ENCODE results near the gene NF2.
A peak's percentile ranks its signal among the peaks of the same experiment; 100 is the strongest.

The NF2 gene

GRCh38 chr22:29697853-29698598 is 94.6 kb downstream of the NF2 start:
- Histone ChIP-seq H3K27ac (no peak overlapping the region), H3K4me3 (ENCODE audit: low read depth, low read length) (no peak overlapping the region), H3K27me3 (replicated peaks) (no peaks in the 10 kb centered on the region), H3K36me3 (replicated peaks) (peaks cover 21% of the 10 kb centered on the region)
- in situ Hi-C loops (cut with HindIII; ENCODE audit: low pct_ligation_motif_present, low sequenced_read_pairs), result no loop called here
- TF ChIP-seq CTCF (IDR thresholded peaks at IDR 0.05; ENCODE audit: low read depth, low read length, missing control alignments), result no peak
- no peak for DNase-seq

GRCh38 chr22:29700206-29700899 is 96.9 kb downstream of the NF2 start:
- H3K36me3 ChIP-seq (replicated peaks), result peaks cover 7% of the 10 kb centered on the region
- no peaks in the 10 kb centered on the region for H3K27me3 ChIP-seq (replicated peaks)
- TF ChIP-seq CTCF (IDR thresholded peaks at IDR 0.05; ENCODE audit: low read depth, low read length, missing control alignments), result no peak
- H3K4me3 ChIP-seq (ENCODE audit: low read depth, low read length), result no peak overlapping the region
- in situ Hi-C loops (cut with HindIII; ENCODE audit: low pct_ligation_motif_present, low sequenced_read_pairs), result no loop called here
- no peak overlapping the region for H3K27ac ChIP-seq
- no peak for DNase-seq

- Histone ChIP-seq H3K27ac (no peak overlapping the region), H3K27me3 (replicated peaks) (no peaks in the 10 kb centered on the region), H3K36me3 (replicated peaks) (peaks cover 3% of the 10 kb centered on the region), H3K4me3 (ENCODE audit: low read depth, low read length) (no peak overlapping the region)
- in situ Hi-C loops (cut with HindIII; ENCODE audit: low pct_ligation_motif_present, low sequenced_read_pairs), result no loop called here
- DNase-seq, result no peak
- no peak for TF ChIP-seq CTCF (IDR thresholded peaks at IDR 0.05; ENCODE audit: low read depth, low read length, missing control alignments)
Observed at GRCh38 chr22:29700900-29701154, 97.4 kb downstream of the NF2 start.

- H3K27ac ChIP-seq, result no peak overlapping the region
- H3K27me3 ChIP-seq (replicated peaks), result no peaks in the 10 kb centered on the region
- H3K4me3 ChIP-seq (ENCODE audit: low read depth, low read length), result no peak overlapping the region
- H3K36me3 ChIP-seq (replicated peaks), result peaks cover 3% of the 10 kb centered on the region
- no peak for DNase-seq
- in situ Hi-C loops (cut with HindIII; ENCODE audit: low pct_ligation_motif_present, low sequenced_read_pairs), result no loop called here
- TF ChIP-seq CTCF (IDR thresholded peaks at IDR 0.05; ENCODE audit: low read depth, low read length, missing control alignments), result peak; percentile 46
Observed at GRCh38 chr22:29701155-29701999, 97.9 kb downstream of the NF2 start.

GRCh38 chr22:29702000-29702930 is 98.8 kb downstream of the NF2 start:
- in situ Hi-C loops (cut with HindIII; ENCODE audit: low pct_ligation_motif_present, low sequenced_read_pairs), result no loop called here
- no peak overlapping the region for H3K4me3 ChIP-seq (ENCODE audit: low read depth, low read length)
- peaks cover under 1% of the 10 kb centered on the region for H3K36me3 ChIP-seq (replicated peaks)
- peak; percentile 32 for TF ChIP-seq CTCF (IDR thresholded peaks at IDR 0.05; ENCODE audit: low read depth, low read length, missing control alignments)
- H3K27me3 ChIP-seq (replicated peaks), result no peaks in the 10 kb centered on the region
- no peak for DNase-seq
- no peak overlapping the region for H3K27ac ChIP-seq

Measured in brain microvascular endothelial cell (primary cell).